HG03571 (cell line): ENCODE results near the gene CYP11A1.

ENCODE experiments used
- ATAC-seq: cut with Tn5 transposase; IDR thresholded peaks from one replicate; pipeline ENCODE4 v1.9.1; 2021; ENCODE audit not compliant: unreplicated experiment

Gene CYP11A1

DNA sequence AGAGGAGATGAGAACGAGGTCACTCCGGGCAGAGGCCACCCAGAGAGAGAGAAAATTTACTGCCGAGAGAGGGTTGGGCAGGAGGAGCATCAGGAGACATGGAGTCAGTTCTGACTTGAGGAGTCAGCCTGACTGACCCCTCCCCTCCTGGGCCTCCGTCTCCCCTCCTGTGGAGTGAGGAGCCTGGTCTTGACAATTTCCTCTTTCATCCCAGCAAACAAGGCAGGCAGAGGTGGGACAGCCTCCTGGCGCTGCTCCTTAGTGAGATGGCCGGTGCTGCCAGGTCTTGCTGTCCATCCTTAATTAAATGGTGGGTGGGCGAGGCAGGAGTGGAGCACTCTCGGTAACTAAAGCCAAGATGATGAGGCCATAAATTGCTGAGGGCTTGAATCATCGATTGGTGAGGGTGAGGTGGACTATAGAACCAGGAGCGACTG, 60.6 kb downstream of the CYP11A1 start:
- ATAC-seq: no peak

- no peak for ATAC-seq
Measured at GRCh38 chr15:74305687-74306086, 61.8 kb downstream of the CYP11A1 start.

DNA sequence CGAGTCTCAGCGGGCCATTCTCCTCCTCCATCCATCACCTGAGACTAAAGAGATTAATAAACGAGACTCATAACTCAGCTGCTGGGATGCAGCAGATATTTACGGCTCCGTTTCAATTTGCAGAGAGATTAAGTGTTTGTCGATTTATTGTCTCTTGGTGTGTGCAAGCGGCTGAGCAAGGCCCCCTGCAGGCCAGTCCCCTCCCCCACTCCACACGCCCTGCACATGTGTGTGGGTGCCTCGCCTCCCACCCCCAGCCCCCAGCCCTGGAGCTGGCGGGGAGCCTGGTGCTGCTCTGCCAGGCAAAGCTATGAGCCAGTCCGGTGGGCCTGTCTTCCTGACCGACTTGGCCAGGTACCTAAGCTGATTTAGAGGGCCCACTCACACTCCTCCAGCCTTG, 63.0 kb downstream of the CYP11A1 start:
- no peak for ATAC-seq

- ATAC-seq: no peak
Measured at GRCh38 chr15:74303741-74304309, 63.6 kb downstream of the CYP11A1 start.

GRCh38 chr15:74302821-74303359, 64.6 kb downstream of the CYP11A1 start:
- ATAC-seq: no peak

- ATAC-seq: no peak
Measured at GRCh38 chr15:74301583-74302361, 65.7 kb downstream of the CYP11A1 start.

GRCh38 chr15:74300057-74300795, 67.2 kb downstream of the CYP11A1 start:
- no peak for ATAC-seq

DNA sequence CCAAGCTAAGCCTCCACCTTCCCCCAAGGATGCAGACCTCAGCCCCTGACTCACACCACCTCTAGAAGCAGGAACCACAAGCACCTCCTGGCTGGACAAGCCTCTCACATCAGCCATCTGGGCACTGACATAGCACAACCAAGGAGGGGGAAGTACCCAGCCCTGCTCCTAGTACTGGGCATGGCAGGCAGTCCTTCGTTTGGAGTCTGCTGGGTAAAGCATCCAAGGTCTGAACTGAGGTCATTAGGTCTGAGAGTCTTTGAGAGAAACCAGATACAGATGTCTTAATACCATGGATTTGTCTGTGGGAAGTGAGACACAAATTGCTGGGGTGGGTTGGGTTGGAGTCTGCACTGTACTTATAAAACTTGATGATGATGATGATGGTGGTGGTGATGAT, 69.6 kb downstream of the CYP11A1 start:
- ATAC-seq: no peak

GRCh38 chr15:74295800-74296199, 71.6 kb downstream of the CYP11A1 start:
- ATAC-seq: no peak

DNA sequence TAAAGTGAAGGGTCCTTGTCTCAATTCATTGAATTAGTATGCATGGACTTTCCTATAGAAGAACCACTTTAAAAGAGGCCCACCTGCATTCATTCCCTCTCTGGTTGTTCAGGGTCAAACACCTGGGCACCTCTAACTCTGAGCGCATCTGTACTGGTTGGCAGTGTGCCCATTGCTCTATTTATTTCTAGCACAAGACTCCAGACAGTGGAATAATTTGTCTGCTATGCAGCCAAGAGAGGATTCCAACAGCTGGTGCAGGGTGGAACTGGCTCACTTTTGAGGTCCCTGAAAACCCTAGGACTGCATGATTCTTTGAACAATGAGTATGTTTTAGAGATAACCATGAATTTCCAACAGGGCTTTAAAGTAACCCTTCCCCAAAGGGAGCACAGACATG, 73.4 kb downstream of the CYP11A1 start:
- no peak for ATAC-seq

GRCh38 chr15:74293021-74293810, 74.2 kb downstream of the CYP11A1 start:
- no peak for ATAC-seq

DNA sequence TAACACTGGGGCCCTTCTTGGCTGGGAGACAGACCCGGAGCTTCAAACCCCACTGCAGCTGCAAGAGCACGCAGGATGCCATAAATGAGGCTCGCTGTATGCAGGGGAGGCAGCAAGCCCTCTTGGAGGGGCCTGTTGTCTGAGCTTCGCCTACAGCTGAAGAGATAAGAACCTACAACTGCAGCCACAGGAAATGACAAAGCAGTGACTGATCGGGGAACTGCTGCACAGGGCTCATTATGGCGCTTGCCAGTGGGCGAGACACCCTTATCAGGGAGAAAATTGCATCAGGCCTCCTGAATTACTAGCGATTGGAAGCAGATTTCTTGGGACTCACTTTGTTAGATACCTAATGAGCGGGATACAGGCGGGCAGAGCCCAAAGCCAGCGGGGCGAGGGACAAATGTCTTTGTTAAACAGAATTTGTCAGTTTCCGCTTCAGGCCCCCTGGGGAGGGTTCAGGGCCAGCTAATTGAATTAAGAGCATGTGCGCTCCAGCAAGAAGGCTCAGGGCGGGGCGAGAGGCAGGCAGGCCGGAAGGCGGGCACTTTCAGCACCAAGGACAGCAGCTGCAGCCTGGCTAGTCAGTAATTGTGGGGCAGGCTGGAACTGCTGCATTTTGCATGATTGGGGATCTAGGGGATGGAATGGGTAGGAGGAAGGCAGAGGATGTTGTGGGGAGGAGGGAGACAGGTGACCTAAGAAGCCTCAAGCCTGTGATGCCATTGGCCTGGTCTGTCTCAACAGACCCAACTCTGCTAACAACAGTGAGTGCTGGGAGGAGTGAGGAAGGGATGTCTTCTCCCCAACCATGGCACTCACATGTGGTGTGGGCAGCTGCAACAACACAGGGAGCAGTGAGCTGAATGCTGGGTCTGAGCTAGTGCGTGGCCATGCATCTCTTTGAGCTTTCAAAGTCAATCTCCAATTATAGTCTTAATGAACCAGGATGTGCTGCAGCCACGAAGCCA, 76.1 kb downstream of the CYP11A1 start:
- no peak for ATAC-seq

DNA sequence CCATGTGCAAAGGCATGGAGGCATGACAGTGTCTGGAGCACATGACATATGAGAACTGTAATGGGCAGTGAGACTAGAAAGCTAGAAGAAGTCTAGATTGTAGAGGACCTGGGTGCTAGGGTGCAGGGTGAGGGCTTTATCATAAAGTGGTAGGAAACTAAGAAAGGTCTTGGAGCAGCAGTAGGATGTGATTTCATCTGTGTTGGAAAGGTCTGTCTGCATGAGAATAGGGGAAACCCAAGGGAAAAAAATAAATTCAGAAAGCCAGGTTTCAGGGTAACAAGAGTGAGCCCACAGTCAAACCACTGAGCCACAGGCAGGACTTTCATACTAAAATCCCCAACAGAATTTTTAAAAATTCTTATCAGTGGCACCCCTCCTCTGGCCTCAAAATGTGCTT, 76.8 kb downstream of the CYP11A1 start:
- no peak for ATAC-seq

DNA sequence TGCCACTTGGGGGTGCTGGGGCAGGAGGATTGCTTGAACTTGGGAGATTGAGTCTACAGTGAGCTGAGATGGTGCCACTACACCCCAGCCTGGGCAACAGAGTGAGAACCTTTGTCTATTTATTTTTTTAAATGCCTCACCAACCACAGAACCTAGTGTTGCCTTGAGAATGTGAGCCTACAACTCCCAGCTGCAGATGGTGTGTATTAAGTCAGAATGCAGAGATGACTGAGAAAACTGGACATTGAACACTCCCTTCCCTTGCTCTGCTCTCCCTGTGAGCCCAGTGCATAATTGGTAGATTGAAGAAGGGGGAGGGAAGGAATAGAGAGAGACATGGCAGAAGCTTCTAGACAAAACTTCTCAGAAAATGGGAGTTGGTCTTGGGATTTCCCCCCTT, 77.8 kb downstream of the CYP11A1 start:
- no peak for ATAC-seq
